Fibroblast of pulmonary artery (primary cell): ENCODE data around the gene MEGF6.

Experiments used
- DNase-seq: peaks from one replicate; pipeline ENCODE4 v3.0.0-alpha.2; 2010; ENCODE audit warnings: low read depth
- H3K4me3 ChIP-seq: replicated peaks from 2 replicates; pipeline ENCODE4 v1.5.1; 2011; ENCODE audit warnings: low read depth, mild to moderate bottlenecking, control low read depth, low read length, moderate library complexity
- CTCF ChIP-seq: IDR thresholded peaks from 2 replicates; pipeline ENCODE4 v1.5.1; 2011; ENCODE audit warnings: mild to moderate bottlenecking, control low read depth, low read length, inconsistent platforms; ENCODE audit errors: missing control alignments

Gene MEGF6

GRCh38 chr1:3463013-3463385, 148.3 kb downstream of the MEGF6 start:
- TF ChIP-seq CTCF = no peak
- no peak for DNase-seq
- no peak overlapping the region for H3K4me3 ChIP-seq

- no peak for TF ChIP-seq CTCF
- no peak for DNase-seq
- no peak overlapping the region for H3K4me3 ChIP-seq
These were observed 148.8 kb downstream of the MEGF6 start for GRCh38 chr1:3462356-3463012.

- DNase-seq = no peak
- H3K4me3 ChIP-seq = no peak overlapping the region
- no peak for TF ChIP-seq CTCF
These were observed 149.4 kb downstream of the MEGF6 start for GRCh38 chr1:3461934-3462275.

GRCh38 chr1:3461238-3461933, 149.9 kb downstream of the MEGF6 start:
- TF ChIP-seq CTCF = no peak

GRCh38 chr1:3460672-3461131, 150.6 kb downstream of the MEGF6 start:
- DNase-seq = peak; percentile 22
- no peak overlapping the region for H3K4me3 ChIP-seq
- TF ChIP-seq CTCF = no peak

More at GRCh38 chr1:3461238-3461933, 149.9 kb downstream of the MEGF6 start:
- no peak for DNase-seq
- no peak overlapping the region for H3K4me3 ChIP-seq

- DNase-seq = no peak
- TF ChIP-seq CTCF = no peak
- no peak overlapping the region for H3K4me3 ChIP-seq
These were observed 151.2 kb downstream of the MEGF6 start for GRCh38 chr1:3459940-3460671.
